ENCODE measurements around the gene RAB24. TPM values are rescaled to one million over a fixed set of nuclear protein-coding genes. Genes with fewer than 3 reads are reported as not detected.
"Not testable (repeated sequence)": the region's sequence is repeated elsewhere in the genome, so short reads cannot be mapped to it uniquely, and the experiment has no call there.

RAB24 gene
- total RNA-seq, 4 donors from 2014 or later: 20.0 to 35.4 (median 31.1) TPM

- no peak for DNase-seq (ENCODE audit: extremely low spot score)
- intact Hi-C loops (cut with DNase I): no loop called here
- Histone ChIP-seq H3K4me3 (no peak overlapping the region), H3K4me1 (peaks cover 0 to 3% (median 0%) of the 10 kb centered on the region in 4 donors), H3K27ac (replicated peaks in 1 of 4) (no peak overlapping the region), H3K9me3 (no peaks in the 10 kb centered on the region), H3K27me3 (no peaks in the 10 kb centered on the region), H3K36me3 (peaks cover 30 to 97% (median 73%) of the 10 kb centered on the region in 4 donors)
- TF ChIP-seq EP300 (IDR thresholded peaks at IDR 0.05) (no peak), POLR2A (IDR thresholded peaks at IDR 0.05; ENCODE audit: low read depth) (no peak), POLR2AphosphoS5 (IDR thresholded peaks at IDR 0.05) (no peak), CTCF (IDR thresholded peaks at IDR 0.05) (no peak)
- 75% methylated on average over 1 of the region's 1 CpG for WGBS
These were observed 42.0 kb downstream of the RAB24 start for GRCh38 chr5:177261510-177261909.

GRCh38 chr5:177260961-177261360 is 42.6 kb downstream of the RAB24 start:
- H3K27me3 ChIP-seq: no peaks in the 10 kb centered on the region
- no peak overlapping the region for H3K4me3 ChIP-seq
- intact Hi-C loops (cut with DNase I): no loop called here
- H3K36me3 ChIP-seq: peaks cover 25 to 96% (median 72%) of the 10 kb centered on the region in 4 donors
- no peak for TF ChIP-seq POLR2A (IDR thresholded peaks at IDR 0.05; ENCODE audit: low read depth)
- TF ChIP-seq CTCF (IDR thresholded peaks at IDR 0.05): no peak
- no peak for TF ChIP-seq EP300 (IDR thresholded peaks at IDR 0.05)
- no peaks in the 10 kb centered on the region for H3K9me3 ChIP-seq
- no peak overlapping the region for H3K27ac ChIP-seq (replicated peaks in 1 of 4)
- WGBS: 91% methylated on average over 7 of the region's 7 CpGs
- H3K4me1 ChIP-seq: peaks cover 0 to 3% (median 0%) of the 10 kb centered on the region in 4 donors
- no peak for DNase-seq (ENCODE audit: extremely low spot score)

- H3K9me3 ChIP-seq; H3K4me1 ChIP-seq; H3K27ac ChIP-seq (replicated peaks in 1 of 4); H3K27me3 ChIP-seq; H3K4me3 ChIP-seq; DNase-seq (ENCODE audit: extremely low spot score); intact Hi-C loops (cut with DNase I): not testable (repeated sequence)
- peaks cover 15 to 97% (median 79%) of the 10 kb centered on the region in 4 donors for H3K36me3 ChIP-seq
- 93% methylated on average over 6 of the region's 7 CpGs for WGBS
These were observed 44.8 kb downstream of the RAB24 start for GRCh38 chr5:177258711-177259110.

DNA sequence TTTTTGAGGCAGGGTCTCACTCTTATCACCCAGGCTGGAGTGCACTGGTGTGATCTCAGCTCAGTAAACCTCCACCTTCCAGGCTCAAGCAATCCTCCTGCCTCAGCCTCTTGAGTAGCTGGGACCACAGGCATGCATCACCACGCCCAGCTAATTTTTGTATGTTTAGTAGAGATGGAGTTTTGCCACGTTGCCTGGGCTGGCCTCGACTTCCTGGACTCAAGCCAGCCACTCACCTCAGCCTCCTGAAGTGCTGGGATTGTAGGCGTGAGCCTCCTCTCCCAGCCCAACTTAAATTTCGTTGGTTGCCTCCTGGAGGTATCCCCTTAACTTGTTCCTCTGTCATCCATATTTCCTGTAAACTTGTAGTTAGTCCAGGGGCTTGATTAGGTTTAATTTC is 47.2 kb downstream of the RAB24 start:
- H3K4me1 ChIP-seq: no peaks in the 10 kb centered on the region
- intact Hi-C loops (cut with DNase I): no loop called here
- peaks cover 33 to 98% (median 88%) of the 10 kb centered on the region in 4 donors for H3K36me3 ChIP-seq
- H3K9me3 ChIP-seq: no peaks in the 10 kb centered on the region
- no peak for TF ChIP-seq POLR2A (IDR thresholded peaks at IDR 0.05; ENCODE audit: low read depth)
- no peak for TF ChIP-seq EP300 (IDR thresholded peaks at IDR 0.05)
- TF ChIP-seq CTCF (IDR thresholded peaks at IDR 0.05): no peak
- no peak for TF ChIP-seq POLR2AphosphoS5 (IDR thresholded peaks at IDR 0.05)
- 44% methylated on average over 5 of the region's 5 CpGs for WGBS
- no peak overlapping the region for H3K27ac ChIP-seq (replicated peaks in 1 of 4)
- DNase-seq (ENCODE audit: extremely low spot score): no peak
- H3K4me3 ChIP-seq: no peak overlapping the region
- H3K27me3 ChIP-seq: no peaks in the 10 kb centered on the region

- Histone ChIP-seq H3K27ac (replicated peaks in 1 of 4) (no peak overlapping the region), H3K9me3 (no peaks in the 10 kb centered on the region), H3K4me1 (no peaks in the 10 kb centered on the region), H3K27me3 (no peaks in the 10 kb centered on the region), H3K36me3 (peaks cover 30 to 97% (median 75%) of the 10 kb centered on the region in 4 donors), H3K4me3 (no peak overlapping the region)
- intact Hi-C loops (cut with DNase I): no loop called here
- DNase-seq (ENCODE audit: extremely low spot score): no peak
- WGBS: 78% methylated on average over 1 of the region's 1 CpG
- TF ChIP-seq POLR2A (IDR thresholded peaks at IDR 0.05; ENCODE audit: low read depth) (no peak), CTCF (IDR thresholded peaks at IDR 0.05) (no peak), POLR2AphosphoS5 (IDR thresholded peaks at IDR 0.05) (no peak), EP300 (IDR thresholded peaks at IDR 0.05) (no peak)
These were observed 50.3 kb downstream of the RAB24 start for GRCh38 chr5:177253252-177253651.

Other genes starting within 250 kb of the RAB24 start
- 1 to 10 TPM; 2.1 to 4.5 (median 3.8) TPM for gene FGFR4, start 216.8 kb downstream of the RAB24 start, total RNA-seq
- 10 to 100 TPM; 35.1 to 47.9 (median 43.7) TPM for gene NSD1, start 169.9 kb downstream of the RAB24 start, total RNA-seq
- gene PRELID1, start 80 bp upstream of the RAB24 start, total RNA-seq: 10 to 100 TPM; 80.6 to 93.6 (median 88.2) TPM
- 10 to 100 TPM in 1 of 4 donors, 1 to 10 TPM in 3; 2.5 to 11.2 (median 7.9) TPM for gene MXD3, start 8.2 kb upstream of the RAB24 start, total RNA-seq
- 100 to 1,000 TPM in 3 of 4 donors, 10 to 100 TPM in 1; 95.1 to 168 (median 128) TPM for gene LMAN2, start 47.9 kb upstream of the RAB24 start, total RNA-seq
- 10 to 100 TPM in 2 of 4 donors, 1 to 10 TPM in 2; 3.7 to 18.3 (median 11.9) TPM for gene RGS14, start 54.2 kb upstream of the RAB24 start, total RNA-seq
- not detected for gene SLC34A1, start 80.7 kb upstream of the RAB24 start, total RNA-seq
- gene PFN3, start 96.9 kb upstream of the RAB24 start, total RNA-seq: not detected
- under 1 TPM in 1 of 4 donors, not detected in 3; 0.17 TPM for gene F12, start 105.8 kb upstream of the RAB24 start, total RNA-seq
- gene GRK6, start 123.0 kb upstream of the RAB24 start, total RNA-seq: 10 to 100 TPM; 29.1 to 44.7 (median 36.3) TPM
- gene PRR7, start 143.1 kb upstream of the RAB24 start, total RNA-seq: 1 to 10 TPM in 2 of 4 donors, under 1 TPM in 2; 0.42 to 2.5 (median 1.6) TPM
- 100 to 1,000 TPM in 3 of 4 donors, 10 to 100 TPM in 1; 92.2 to 160 (median 130) TPM for gene DBN1, start 169.9 kb upstream of the RAB24 start, total RNA-seq
- gene PDLIM7, start 193.9 kb upstream of the RAB24 start, total RNA-seq: 1,000 to 10,000 TPM in 1 of 4 donors, 100 to 1,000 TPM in 3; 316 to 1,085 (median 575) TPM
- gene DOK3, start 206.1 kb upstream of the RAB24 start, total RNA-seq: 10 to 100 TPM in 1 of 4 donors, 1 to 10 TPM in 3; 6.7 to 15.2 (median 7.5) TPM
- 10 to 100 TPM; 58.1 to 92.1 (median 66.0) TPM for gene DDX41, start 213.2 kb upstream of the RAB24 start, total RNA-seq

All from esophagus muscularis mucosa (tissue), 4 donors.